NT2/D1 (cell line): ENCODE measurements around the gene FZD4.
"Not testable (repeated sequence)": the region's sequence is repeated elsewhere in the genome, so short reads cannot be mapped to it uniquely, and the experiment has no call there.

Experiments
- DNase-seq: peaks from one replicate; pipeline ENCODE4 v3.0.0-alpha.2; 2011; ENCODE audit warnings: low read depth, low spot score
- H3K27me3 ChIP-seq: 2 replicates; pipeline ENCODE4 v1.6.0; 2011; ENCODE audit warnings: mild to moderate bottlenecking; ENCODE audit not compliant: insufficient read length, insufficient read depth
- H3K36me3 ChIP-seq: 2 replicates; pipeline ENCODE4 v1.6.1; 2011; ENCODE audit warnings: mild to moderate bottlenecking, low read length, mixed read lengths; ENCODE audit not compliant: insufficient read depth, insufficient read length
- H3K4me1 ChIP-seq: 2 replicates; pipeline ENCODE4 v1.5.1; 2011; ENCODE audit not compliant: insufficient read depth, insufficient read length
- H3K4me3 ChIP-seq: 2 replicates; pipeline ENCODE4 v1.5.1; 2011; ENCODE audit warnings: low read depth; ENCODE audit not compliant: insufficient read length
- H3K9ac ChIP-seq: 2 replicates; pipeline ENCODE4 v1.6.0; 2011; ENCODE audit warnings: low read depth; ENCODE audit not compliant: insufficient read length
- H3K9me3 ChIP-seq: 2 replicates; pipeline ENCODE4 v1.5.1; 2011; ENCODE audit warnings: mild to moderate bottlenecking, low read length; ENCODE audit not compliant: insufficient read depth
- SUZ12 ChIP-seq: IDR thresholded peaks from 2 replicates; pipeline ENCODE4 v1.6.1; 2011; ENCODE audit not compliant: insufficient read length, insufficient read depth; ENCODE audit errors: extremely low read depth
- YY1 ChIP-seq: IDR thresholded peaks from 2 replicates; pipeline ENCODE4 v1.6.1; 2011; ENCODE audit not compliant: insufficient read length, insufficient read depth
- ZNF274 ChIP-seq: IDR thresholded peaks from 2 replicates; pipeline ENCODE4 v1.6.1; 2011; ENCODE audit warnings: mild to moderate bottlenecking, low read depth, low read length

FZD4 gene

DNA sequence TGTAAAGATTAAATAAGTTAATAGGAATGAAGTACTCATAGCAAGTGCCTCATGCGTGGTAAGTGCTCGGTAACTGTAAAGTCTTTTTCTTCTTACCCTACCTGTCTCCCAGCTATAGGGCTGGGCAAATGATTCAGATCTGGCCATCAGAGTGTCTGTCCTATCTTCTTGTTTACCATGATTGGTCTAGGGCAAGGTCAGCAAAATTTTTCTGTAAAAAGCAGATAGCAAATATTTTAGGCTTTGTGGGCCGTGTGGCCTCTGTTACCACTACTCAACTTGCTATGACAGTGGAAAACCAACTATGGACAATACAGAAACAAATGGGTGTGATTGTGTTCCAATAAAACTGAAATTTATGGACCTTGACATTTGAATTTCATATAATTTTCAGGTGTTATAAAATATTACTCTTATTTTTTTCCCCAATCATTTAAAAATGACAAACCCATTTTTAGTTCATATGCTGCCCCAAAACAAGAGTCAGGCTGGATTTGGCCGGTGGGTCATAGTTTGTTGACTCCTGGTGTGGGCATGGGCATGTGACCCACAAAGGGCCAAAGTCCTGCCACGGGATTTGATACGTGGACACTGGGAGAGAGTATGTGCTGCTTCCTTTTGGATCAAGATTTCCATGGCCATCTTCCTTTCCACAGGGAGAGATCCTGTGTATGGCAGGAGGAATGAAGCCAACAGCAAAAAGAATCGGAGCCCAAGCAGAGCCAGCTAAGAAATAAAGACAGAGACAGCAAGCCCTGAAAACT is 26.8 kb upstream of the FZD4 start:
- H3K27me3 ChIP-seq: no peaks in the 10 kb centered on the region
- no peak overlapping the region for H3K4me3 ChIP-seq
- DNase-seq: no peak
- no peak overlapping the region for H3K9ac ChIP-seq
- H3K4me1 ChIP-seq: no peaks in the 10 kb centered on the region
- no peak for TF ChIP-seq YY1
- no peak for TF ChIP-seq ZNF274
- TF ChIP-seq SUZ12: no peak
- H3K9me3 ChIP-seq: no peaks in the 10 kb centered on the region
- H3K36me3 ChIP-seq: no peaks in the 10 kb centered on the region

DNA sequence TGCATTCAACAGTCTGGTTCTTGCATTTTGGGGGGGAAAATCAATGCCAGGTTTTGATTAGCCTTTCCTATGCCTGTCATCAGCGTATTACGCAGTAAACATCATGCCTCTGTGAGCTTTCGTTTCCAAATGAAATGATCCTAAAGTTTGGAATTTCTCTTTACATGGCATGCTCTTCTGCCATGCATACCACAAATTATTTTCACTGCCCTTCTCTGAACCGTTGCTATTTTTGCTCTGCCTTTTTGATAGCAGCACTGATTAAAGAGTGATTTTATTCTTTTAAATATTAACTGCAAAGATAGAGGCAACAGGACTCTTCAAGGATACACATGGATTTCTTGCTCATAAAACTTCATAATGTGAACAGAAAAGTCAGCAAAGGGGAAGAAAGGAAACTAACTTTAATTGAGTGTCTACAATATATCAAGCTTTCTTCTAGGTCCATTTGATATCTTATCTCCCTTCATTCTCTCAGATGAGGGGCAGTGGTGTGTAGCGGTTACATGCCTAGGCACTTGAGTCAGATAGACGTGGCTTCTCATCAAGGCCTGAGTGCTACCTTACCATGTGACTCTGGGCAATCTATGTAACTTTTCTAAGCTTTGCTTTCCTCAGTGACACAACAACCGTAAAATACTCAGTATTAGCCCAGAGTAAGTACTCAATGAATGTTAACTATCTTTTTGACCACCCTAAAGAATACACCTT is 25.0 kb upstream of the FZD4 start:
- Histone ChIP-seq H3K4me1 (no peaks in the 10 kb centered on the region), H3K27me3 (no peaks in the 10 kb centered on the region), H3K36me3 (no peaks in the 10 kb centered on the region), H3K4me3 (no peak overlapping the region), H3K9ac (no peak overlapping the region), H3K9me3 (no peaks in the 10 kb centered on the region)
- no peak for DNase-seq
- TF ChIP-seq SUZ12: no peak
- TF ChIP-seq YY1: no peak
- no peak for TF ChIP-seq ZNF274

DNA sequence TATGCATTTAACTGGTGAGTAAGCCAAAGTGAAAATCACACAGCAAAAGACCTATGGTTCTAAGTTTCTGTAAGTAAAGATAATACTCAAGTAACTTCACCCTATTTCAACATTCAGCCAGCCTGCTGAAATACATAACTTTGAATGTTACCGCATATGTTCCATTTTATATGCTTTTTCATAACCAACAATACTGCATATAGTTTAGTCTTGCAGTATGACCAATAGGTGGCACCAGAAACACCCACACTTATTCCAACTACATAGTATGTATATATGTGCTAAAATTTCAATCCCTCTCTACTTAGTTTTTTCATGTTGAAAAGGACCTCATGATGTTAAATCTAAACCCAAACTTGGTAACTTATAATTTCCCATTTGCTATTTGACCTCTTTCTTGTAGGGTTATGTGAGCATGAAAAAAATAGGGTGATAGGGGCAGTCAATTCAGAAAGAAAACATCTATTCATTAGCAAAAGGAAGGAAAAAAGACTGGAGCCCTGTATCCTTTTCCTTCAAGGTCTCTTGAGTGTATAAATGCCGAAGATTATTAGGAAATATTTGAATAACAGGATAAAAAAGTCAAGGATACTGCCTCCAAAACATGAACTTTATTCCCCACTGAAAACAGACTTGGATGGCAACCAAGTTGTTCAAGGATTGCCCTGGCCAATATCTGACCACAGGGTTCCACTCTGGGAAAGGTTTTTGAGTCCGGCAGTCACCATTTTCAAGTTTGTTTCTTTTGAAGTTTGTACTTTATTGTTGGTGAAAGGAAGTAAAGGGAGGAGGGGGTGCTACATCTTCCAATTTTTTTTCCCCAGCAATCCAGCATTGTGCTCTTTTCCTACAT is 23.8 kb upstream of the FZD4 start:
- no peak overlapping the region for H3K4me3 ChIP-seq
- no peaks in the 10 kb centered on the region for H3K4me1 ChIP-seq
- H3K9ac ChIP-seq: no peak overlapping the region
- no peak for DNase-seq
- H3K36me3 ChIP-seq: no peaks in the 10 kb centered on the region
- no peaks in the 10 kb centered on the region for H3K9me3 ChIP-seq
- H3K27me3 ChIP-seq: no peaks in the 10 kb centered on the region
- TF ChIP-seq SUZ12 (no peak), YY1 (no peak), ZNF274 (no peak)

DNA sequence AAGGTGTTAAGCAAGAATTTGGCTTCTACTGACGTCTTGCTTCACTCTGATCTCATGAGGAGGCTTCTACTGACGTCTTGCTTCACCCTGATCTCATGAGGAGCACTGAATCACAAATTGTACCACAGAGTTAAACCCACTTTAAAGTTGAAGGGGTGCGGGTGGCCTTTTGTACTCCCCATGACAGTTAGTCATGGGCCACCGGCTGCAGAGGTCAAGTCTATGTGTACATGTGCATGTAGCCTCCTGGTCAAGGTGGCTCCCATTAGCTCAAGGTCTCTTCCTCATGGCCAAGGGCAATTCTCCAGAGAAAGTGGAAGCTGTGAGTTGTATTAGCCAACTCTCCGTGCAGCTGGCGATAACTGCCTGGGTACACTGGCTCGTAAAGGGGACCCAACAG is 23.1 kb upstream of the FZD4 start:
- no peaks in the 10 kb centered on the region for H3K9me3 ChIP-seq
- no peaks in the 10 kb centered on the region for H3K27me3 ChIP-seq
- H3K4me1 ChIP-seq: no peaks in the 10 kb centered on the region
- H3K4me3 ChIP-seq: no peak overlapping the region
- H3K36me3 ChIP-seq: no peaks in the 10 kb centered on the region
- no peak for DNase-seq
- TF ChIP-seq YY1 (no peak), SUZ12 (no peak), ZNF274 (no peak)
- no peak overlapping the region for H3K9ac ChIP-seq

DNA sequence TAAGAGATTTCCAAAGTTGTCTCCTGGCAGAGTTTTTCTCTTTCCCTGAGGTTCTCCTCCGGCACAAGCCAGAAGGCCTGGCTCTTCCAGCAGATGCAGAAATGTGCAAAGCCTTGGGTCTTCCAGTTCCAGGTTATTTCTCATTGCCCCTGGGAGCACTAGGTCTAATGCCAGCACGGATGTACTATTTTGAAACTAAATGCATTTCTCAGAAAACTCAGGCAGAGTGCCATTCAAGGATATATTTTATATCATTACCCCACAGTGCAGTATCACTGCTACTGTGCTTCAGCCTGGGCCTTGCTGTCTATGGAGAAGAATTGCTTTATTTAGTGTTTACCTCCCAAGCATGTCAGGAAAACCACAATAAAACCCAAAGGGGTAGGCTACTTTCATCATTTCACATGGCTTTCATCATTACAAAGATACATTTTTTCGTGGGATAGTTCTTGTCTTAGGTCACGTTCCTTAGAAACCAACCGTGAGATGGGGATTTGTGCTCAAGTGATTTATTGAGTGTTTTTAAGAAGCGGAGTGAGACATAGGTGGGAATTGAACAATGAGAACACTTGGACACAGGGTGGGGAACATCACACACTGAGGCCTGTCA is 22.4 kb upstream of the FZD4 start:
- TF ChIP-seq SUZ12 (no peak), ZNF274 (no peak), YY1 (no peak)
- Histone ChIP-seq H3K9ac (no peak overlapping the region), H3K4me1 (no peaks in the 10 kb centered on the region), H3K27me3 (no peaks in the 10 kb centered on the region), H3K4me3 (no peak overlapping the region), H3K36me3 (no peaks in the 10 kb centered on the region), H3K9me3 (no peaks in the 10 kb centered on the region)
- no peak for DNase-seq

DNA sequence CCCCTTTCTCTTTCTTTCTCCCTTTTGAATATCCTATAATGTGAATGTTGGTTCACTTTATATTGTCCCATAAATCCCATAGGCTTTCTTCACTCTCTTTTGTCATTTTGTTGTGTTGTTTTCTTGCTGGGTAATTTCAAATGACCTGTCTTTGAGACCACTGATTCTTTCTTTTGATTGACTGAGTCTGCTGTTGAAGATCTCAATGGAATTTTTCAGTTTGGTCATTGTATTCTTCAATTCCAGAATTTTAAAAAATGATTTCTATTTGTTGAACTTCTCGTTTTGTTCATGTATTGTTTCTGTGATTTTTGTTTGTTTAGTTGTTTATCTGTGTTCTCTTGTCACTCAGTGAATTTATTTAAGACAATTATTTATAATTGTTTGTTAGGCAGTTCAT is 17.5 kb upstream of the FZD4 start:
- no peak overlapping the region for H3K4me3 ChIP-seq
- H3K27me3 ChIP-seq: no peaks in the 10 kb centered on the region
- no peaks in the 10 kb centered on the region for H3K9me3 ChIP-seq
- TF ChIP-seq ZNF274 (no peak), SUZ12 (no peak)
- DNase-seq: no peak
- no peaks in the 10 kb centered on the region for H3K36me3 ChIP-seq
- no peak overlapping the region for H3K9ac ChIP-seq
- no peaks in the 10 kb centered on the region for H3K4me1 ChIP-seq

DNA sequence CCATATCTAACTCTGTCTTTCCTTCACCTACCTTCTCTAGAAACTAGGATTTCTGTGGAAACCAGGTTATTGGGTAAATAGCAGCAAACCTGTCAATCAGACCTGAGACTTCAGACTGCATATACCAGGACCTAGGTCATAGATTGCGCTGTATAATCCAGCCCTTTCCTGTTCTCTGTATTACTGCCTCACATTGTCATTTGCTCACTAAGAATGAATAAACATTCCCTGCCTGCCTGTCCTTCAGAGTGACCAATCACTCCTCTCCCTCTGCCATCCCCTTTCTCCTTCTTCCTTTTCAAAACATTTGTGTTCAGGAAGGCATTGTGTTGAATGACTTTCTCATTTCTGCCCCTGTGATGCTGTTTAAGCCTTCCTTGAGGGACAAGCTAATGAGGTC is 14.1 kb upstream of the FZD4 start:
- no peak for TF ChIP-seq YY1
- no peak for TF ChIP-seq SUZ12
- TF ChIP-seq ZNF274: no peak
- H3K9me3 ChIP-seq: no peaks in the 10 kb centered on the region
- no peaks in the 10 kb centered on the region for H3K4me1 ChIP-seq
- H3K27me3 ChIP-seq: no peaks in the 10 kb centered on the region
- H3K4me3 ChIP-seq: no peak overlapping the region
- H3K9ac ChIP-seq: no peak overlapping the region
- DNase-seq: no peak
- no peaks in the 10 kb centered on the region for H3K36me3 ChIP-seq

DNA sequence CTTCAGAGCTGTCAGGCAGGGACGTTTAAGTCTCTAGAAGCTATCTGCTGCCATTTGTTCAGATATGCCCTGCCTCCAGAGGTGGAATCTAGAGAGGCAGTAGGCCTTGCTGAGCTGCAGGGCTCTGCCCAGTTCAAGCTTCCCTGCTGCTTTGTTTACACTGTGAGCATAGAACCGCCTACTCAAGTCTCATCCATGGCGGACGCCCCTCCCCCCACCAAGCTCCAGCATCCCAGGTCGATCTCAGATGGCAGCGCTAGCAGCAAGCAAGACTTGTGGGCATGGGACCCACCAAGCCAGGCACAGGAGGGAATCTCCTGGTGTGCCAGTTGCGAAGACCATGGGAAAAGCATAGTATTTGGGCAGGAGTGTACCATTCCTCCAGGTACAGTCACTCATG is 12.4 kb upstream of the FZD4 start:
- H3K9me3 ChIP-seq, H3K4me1 ChIP-seq, H3K9ac ChIP-seq, H3K4me3 ChIP-seq, DNase-seq, H3K27me3 ChIP-seq, H3K36me3 ChIP-seq: not testable (repeated sequence)
